K562 (cell line): ENCODE data around the gene DENND1A. TPM values are rescaled to one million over a fixed set of nuclear protein-coding genes. Genes with fewer than 3 reads are reported as not detected.
A peak's percentile ranks its signal among the peaks of the same experiment; 100 is the strongest.

Experiments
- EP300 ChIP-seq: IDR thresholded peaks from 2 replicates; pipeline ENCODE4 v1.6.1; 2012; ENCODE audit warnings: low read length, improper control_type of control experiment
- FOXA1 ChIP-seq: fragments of 450-650 bp; IDR thresholded peaks from 2 replicates; pipeline ENCODE4 v1.6.1; 2016; ENCODE audit warnings: mild to moderate bottlenecking, borderline replicate concordance
- KLF16 ChIP-seq: IDR thresholded peaks from 2 replicates; pipeline ENCODE4 v1.6.1; 2016; ENCODE audit warnings: antibody characterized with exemption
- SAFB2 ChIP-seq: fragments of 200-400 bp; formaldehyde crosslinking; IDR thresholded peaks from 2 replicates; pipeline ENCODE4 v1.6.1; 2018; ENCODE audit warnings: borderline replicate concordance, low read length, low read depth, moderate library complexity; ENCODE audit not compliant: severe bottlenecking
- STAG1 ChIP-seq: sonication (generic); formaldehyde crosslinking; IDR thresholded peaks from 2 replicates; pipeline ENCODE4 v1.5.0; 2020; ENCODE audit warnings: missing genetic modification reagents, borderline replicate concordance
- TEAD4 ChIP-seq, 2 experiments: sonication (generic) in 1 of 2; formaldehyde crosslinking in 1 of 2; IDR thresholded peaks; 2 replicates each; pipeline versions ENCODE4 v1.6.1 to v1.8.0; 2012 to 2022; ENCODE audit warnings: borderline replicate concordance in 1 of 2, inconsistent platforms in 1 of 2, low read length in 1 of 2, mild to moderate bottlenecking in 1 of 2, missing genetic modification reagents in 1 of 2
- ZBTB17 ChIP-seq: fragments of 450-650 bp; formaldehyde crosslinking; IDR thresholded peaks from 2 replicates; pipeline ENCODE4 v1.4.0; 2020; ENCODE audit warnings: mild to moderate bottlenecking
- ZFX ChIP-seq: sonication (generic); formaldehyde crosslinking; IDR thresholded peaks from 2 replicates; pipeline ENCODE4 v1.8.0; 2022; ENCODE audit warnings: mild to moderate bottlenecking, missing genetic modification reagents, moderate library complexity
- ZNF165 ChIP-seq: fragments of 250-450 bp; sonication (Bioruptor Pico); IDR thresholded peaks from 2 replicates; pipeline ENCODE4 v1.4.0; 2020; ENCODE audit warnings: borderline replicate concordance
- ZNF644 ChIP-seq: fragments of 200-800 bp; sonication (Bioruptor generic); IDR thresholded peaks from 2 replicates; pipeline ENCODE4 v1.6.1; 2016; ENCODE audit warnings: low read depth, missing genetic modification characterization, missing compliant biosample characterization
- polyA plus RNA-seq, 8 experiments: library from polyadenylated mRNA; depleted of rRNA in 4 of 8; stranded (reverse) in 5 of 8; unstranded in 3 of 8; fragments of >200 nt; fragmentation: Nextera tagmentation in 2 of 8; fragmentation: Illumina TruSeq in 1 of 8; extraction: Ambion mirVana in 2 of 8; extraction: Trizol in 1 of 8; gene quantifications; 2 replicates each; pipeline versions ENCODE4 v1.2.1 to v1.2.3, GENCODE V29; 2011 to 2014; ENCODE audit warnings: inconsistent platforms in 1 of 8, missing spikeins in 1 of 8
- total RNA-seq, 7 experiments: library from RNA; depleted of rRNA in 6 of 7; stranded (reverse); fragments of >200 nt in 6 of 7; fragmentation: Illumina TruSeq in 2 of 7; extraction: Trizol in 2 of 7; gene quantifications; 2 replicates each; pipeline versions ENCODE4 v1.2.1 to v1.2.3, GENCODE V29; 2011 to 2021; ENCODE audit warnings: low replicate concordance in 1 of 7
- TF ChIP-seq, protein P1 (sequence below): sonication (generic); formaldehyde crosslinking; IDR thresholded peaks from 2 replicates; pipeline ENCODE4 v1.8.0; 2022; ENCODE audit warnings: mild to moderate bottlenecking, missing genetic modification reagents
- TF ChIP-seq, protein P2 (sequence below), 3 experiments: IDR thresholded peaks in 2 of 3; conservative IDR thresholded peaks in 1 of 3; 2 replicates each; pipeline ENCODE4 v1.5.1; 2011 to 2012; ENCODE audit warnings: low read length in 3 of 3, mild to moderate bottlenecking in 3 of 3, control low read depth in 2 of 3, improper control_type of control experiment in 1 of 3, inconsistent platforms in 1 of 3, low read depth in 1 of 3, mixed read lengths in 1 of 3, moderate library complexity in 1 of 3; ENCODE audit not compliant: insufficient read depth in 2 of 3

DENND1A gene
- total and polyA plus RNA-seq, 9 of the 15 experiments (the other 6 are each of a cell fraction or from before 2014, with no cell fraction given): 7.6 to 29.5 (median 15.7) TPM

DNA sequence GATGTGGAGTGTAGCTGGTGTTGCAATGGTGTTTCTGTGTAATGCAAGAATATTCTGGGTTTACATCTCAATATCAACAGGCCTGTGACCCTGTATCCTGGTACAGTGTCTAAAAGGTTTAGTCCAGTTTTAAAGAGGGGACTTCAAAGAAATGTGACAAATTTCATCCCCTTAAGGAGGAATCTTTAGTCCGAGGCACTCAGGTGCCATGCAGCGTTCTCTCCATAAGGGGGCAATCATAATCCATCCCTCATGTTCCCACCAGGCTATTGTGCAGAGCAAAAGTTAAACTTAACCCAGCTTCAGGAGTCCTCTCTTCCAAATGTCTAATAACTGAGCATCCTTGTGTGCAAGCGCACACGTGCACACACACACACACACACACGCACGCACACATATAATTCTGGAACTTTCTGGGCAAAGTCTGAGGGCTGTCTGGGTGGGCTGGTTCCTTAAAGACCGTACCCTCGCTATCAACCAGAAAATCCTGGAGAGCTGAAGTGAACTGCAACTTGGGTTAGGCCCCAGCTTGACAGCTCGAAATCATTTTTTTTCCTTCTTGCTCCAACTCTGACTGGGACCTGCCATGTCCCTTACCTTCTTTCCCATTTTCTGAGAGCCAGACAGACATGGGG, 527.9 kb downstream of the DENND1A start (continued):
- TF ChIP-seq, protein P1, sequence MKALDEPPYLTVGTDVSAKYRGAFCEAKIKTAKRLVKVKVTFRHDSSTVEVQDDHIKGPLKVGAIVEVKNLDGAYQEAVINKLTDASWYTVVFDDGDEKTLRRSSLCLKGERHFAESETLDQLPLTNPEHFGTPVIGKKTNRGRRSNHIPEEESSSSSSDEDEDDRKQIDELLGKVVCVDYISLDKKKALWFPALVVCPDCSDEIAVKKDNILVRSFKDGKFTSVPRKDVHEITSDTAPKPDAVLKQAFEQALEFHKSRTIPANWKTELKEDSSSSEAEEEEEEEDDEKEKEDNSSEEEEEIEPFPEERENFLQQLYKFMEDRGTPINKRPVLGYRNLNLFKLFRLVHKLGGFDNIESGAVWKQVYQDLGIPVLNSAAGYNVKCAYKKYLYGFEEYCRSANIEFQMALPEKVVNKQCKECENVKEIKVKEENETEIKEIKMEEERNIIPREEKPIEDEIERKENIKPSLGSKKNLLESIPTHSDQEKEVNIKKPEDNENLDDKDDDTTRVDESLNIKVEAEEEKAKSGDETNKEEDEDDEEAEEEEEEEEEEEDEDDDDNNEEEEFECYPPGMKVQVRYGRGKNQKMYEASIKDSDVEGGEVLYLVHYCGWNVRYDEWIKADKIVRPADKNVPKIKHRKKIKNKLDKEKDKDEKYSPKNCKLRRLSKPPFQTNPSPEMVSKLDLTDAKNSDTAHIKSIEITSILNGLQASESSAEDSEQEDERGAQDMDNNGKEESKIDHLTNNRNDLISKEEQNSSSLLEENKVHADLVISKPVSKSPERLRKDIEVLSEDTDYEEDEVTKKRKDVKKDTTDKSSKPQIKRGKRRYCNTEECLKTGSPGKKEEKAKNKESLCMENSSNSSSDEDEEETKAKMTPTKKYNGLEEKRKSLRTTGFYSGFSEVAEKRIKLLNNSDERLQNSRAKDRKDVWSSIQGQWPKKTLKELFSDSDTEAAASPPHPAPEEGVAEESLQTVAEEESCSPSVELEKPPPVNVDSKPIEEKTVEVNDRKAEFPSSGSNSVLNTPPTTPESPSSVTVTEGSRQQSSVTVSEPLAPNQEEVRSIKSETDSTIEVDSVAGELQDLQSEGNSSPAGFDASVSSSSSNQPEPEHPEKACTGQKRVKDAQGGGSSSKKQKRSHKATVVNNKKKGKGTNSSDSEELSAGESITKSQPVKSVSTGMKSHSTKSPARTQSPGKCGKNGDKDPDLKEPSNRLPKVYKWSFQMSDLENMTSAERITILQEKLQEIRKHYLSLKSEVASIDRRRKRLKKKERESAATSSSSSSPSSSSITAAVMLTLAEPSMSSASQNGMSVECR (CRISPR knock-in tag): no peak
- TF ChIP-seq TEAD4 (IDR thresholded peaks at IDR 0.05; ENCODE audit: low read length): no peak
- TF ChIP-seq TEAD4 (CRISPR knock-in tag; IDR thresholded peaks at IDR 0.05; ENCODE audit: borderline replicate concordance): no peak
- no peak for TF ChIP-seq SAFB2
- no peak for TF ChIP-seq ZNF165 (CRISPR knock-in tag)
- TF ChIP-seq KLF16: 0 out of 2 replicates have a peak, but pooled peaks have one; percentile 16
- TF ChIP-seq ZFX (CRISPR knock-in tag): no peak
- TF ChIP-seq STAG1 (CRISPR knock-in tag): peak; percentile 82; the same call in 1 of the 2 replicates
- no peak for TF ChIP-seq EP300
- TF ChIP-seq, protein P2, sequence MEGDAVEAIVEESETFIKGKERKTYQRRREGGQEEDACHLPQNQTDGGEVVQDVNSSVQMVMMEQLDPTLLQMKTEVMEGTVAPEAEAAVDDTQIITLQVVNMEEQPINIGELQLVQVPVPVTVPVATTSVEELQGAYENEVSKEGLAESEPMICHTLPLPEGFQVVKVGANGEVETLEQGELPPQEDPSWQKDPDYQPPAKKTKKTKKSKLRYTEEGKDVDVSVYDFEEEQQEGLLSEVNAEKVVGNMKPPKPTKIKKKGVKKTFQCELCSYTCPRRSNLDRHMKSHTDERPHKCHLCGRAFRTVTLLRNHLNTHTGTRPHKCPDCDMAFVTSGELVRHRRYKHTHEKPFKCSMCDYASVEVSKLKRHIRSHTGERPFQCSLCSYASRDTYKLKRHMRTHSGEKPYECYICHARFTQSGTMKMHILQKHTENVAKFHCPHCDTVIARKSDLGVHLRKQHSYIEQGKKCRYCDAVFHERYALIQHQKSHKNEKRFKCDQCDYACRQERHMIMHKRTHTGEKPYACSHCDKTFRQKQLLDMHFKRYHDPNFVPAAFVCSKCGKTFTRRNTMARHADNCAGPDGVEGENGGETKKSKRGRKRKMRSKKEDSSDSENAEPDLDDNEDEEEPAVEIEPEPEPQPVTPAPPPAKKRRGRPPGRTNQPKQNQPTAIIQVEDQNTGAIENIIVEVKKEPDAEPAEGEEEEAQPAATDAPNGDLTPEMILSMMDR (IDR thresholded peaks at IDR 0.05 in 2 of 3, conservative IDR thresholded peaks at IDR 0.05 in 1 of 3; ENCODE audit: insufficient read depth in 2 of 3, low read depth in 1 of 3, low read length in 3 of 3): peak; percentile 77 to 91 (median 90)
- TF ChIP-seq ZNF644 (tag): no peak
- no peak for TF ChIP-seq ZBTB17 (CRISPR knock-in tag)
- TF ChIP-seq FOXA1: no peak
